ENCODE measurements around the gene SRGAP2B.
"Not testable (repeated sequence)": the region's sequence is repeated elsewhere in the genome, so short reads cannot be mapped to it uniquely, and the experiment has no call there.

SRGAP2B gene

DNA sequence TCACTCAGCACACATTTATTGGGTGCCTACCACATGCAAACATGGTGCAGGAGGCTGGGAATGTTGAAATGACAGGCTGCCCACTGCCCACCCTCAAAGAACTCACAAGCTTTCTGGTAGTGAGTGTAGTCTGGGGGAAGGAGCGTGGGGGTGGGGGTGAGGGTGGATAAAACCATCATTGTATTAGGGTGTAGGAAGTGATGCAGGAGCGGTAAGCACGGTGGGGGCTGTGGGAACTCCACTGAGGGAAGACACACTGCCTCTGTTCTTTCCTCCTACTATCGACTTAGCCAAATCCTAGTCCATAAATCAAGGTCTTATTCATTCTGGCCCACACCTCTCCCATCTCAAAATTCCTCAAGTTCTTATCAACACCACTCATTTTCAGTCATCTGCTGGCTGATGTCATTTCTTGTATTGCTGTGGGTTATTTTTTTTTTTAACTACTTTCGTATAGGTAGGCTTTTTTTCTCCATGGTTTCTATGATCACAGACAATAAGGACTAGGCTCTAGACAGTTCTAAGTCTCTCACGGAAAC lies 21.0 kb downstream of the SRGAP2B start:
- H3K36me3 ChIP-seq; H3K4me3 ChIP-seq (ENCODE audit: low read depth in 1 of 2, low read length in 1 of 2); H3K9me3 ChIP-seq; H3K27me3 ChIP-seq; H3K4me1 ChIP-seq (ENCODE audit: control insufficient read depth in 1 of 2, insufficient read depth in 1 of 2, low read depth in 1 of 2, low read length in 1 of 2); H3K27ac ChIP-seq: not testable (repeated sequence)

DNA sequence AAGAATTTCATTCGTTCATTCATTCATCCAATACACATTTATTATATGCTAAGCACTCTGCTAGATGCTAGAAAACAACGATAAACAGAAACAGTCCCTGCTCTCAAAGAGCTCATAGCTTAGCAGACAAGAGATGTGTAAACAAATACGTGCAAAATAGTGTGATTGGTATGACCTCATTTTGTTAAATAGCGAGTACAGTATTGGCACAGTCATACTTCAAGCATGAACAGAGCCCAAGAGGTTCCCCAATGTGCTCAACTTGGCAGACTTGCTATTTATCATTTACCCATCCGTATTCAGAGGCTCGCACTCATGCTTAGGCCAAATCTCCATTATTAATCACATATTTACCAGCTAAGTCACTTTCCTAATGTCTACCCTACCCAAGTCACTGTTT lies 23.6 kb downstream of the SRGAP2B start:
- H3K4me1 ChIP-seq (ENCODE audit: control insufficient read depth in 1 of 2, insufficient read depth in 1 of 2, low read depth in 1 of 2, low read length in 1 of 2); H3K27ac ChIP-seq; H3K4me3 ChIP-seq (ENCODE audit: low read depth in 1 of 2, low read length in 1 of 2); H3K27me3 ChIP-seq; H3K9me3 ChIP-seq; H3K36me3 ChIP-seq: not testable (repeated sequence)

DNA sequence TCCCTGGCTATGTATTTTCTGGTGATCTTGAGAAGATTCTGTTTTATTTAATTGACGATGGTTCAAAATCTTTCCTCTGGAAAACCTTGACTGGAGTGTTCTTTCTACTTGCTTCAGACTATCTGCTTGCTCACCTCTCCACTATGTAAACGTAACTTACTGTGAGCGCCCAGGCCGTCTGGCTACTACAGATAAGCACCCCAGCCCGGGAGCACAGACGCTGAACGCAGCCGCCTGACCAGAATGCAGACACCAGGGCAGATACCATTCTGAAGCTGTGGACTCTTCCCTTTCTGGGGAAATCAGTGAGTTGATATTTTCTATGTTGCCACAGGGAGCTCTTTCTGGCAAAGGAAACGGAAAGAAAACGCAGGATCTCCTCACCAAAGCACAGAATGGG lies 28.6 kb downstream of the SRGAP2B start:
- not testable (repeated sequence) for H3K4me1 ChIP-seq (ENCODE audit: control insufficient read depth in 1 of 2, insufficient read depth in 1 of 2, low read depth in 1 of 2, low read length in 1 of 2); H3K9me3 ChIP-seq; H3K36me3 ChIP-seq; H3K27ac ChIP-seq; H3K27me3 ChIP-seq; H3K4me3 ChIP-seq (ENCODE audit: low read depth in 1 of 2, low read length in 1 of 2)

DNA sequence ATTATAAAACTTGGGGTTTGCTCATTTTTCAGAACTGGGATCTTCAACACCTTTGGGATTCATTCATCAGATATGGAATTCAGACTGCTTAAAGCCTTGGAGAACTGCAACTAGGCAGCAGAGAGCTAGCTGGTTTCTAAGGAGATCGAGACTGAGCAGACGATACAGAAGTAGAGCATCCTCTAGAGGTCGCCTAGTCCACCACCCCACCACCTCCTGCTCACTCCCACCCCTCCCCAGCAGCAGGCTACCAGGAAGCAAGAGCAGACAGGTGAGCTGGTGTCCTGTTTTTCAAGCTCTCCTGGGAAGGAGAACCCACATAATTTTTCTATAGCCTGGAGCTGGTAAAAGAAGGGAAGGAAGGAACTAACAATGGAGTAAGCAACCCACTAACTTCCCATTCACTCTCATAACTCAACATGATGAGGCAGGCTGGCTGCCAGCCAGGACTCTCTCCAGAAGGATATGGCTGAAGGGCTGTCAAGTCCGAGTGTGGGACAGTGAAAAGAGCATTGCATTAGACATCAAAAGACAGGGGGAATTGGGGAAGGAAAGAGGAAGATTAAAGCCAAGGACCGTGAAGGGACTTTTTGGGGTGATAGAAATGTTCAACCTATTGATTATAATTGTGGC lies 29.8 kb downstream of the SRGAP2B start:
- H3K27me3 ChIP-seq; H3K9me3 ChIP-seq; H3K4me1 ChIP-seq (ENCODE audit: control insufficient read depth in 1 of 2, insufficient read depth in 1 of 2, low read depth in 1 of 2, low read length in 1 of 2); H3K36me3 ChIP-seq; H3K4me3 ChIP-seq (ENCODE audit: low read depth in 1 of 2, low read length in 1 of 2); H3K27ac ChIP-seq: not testable (repeated sequence)

DNA sequence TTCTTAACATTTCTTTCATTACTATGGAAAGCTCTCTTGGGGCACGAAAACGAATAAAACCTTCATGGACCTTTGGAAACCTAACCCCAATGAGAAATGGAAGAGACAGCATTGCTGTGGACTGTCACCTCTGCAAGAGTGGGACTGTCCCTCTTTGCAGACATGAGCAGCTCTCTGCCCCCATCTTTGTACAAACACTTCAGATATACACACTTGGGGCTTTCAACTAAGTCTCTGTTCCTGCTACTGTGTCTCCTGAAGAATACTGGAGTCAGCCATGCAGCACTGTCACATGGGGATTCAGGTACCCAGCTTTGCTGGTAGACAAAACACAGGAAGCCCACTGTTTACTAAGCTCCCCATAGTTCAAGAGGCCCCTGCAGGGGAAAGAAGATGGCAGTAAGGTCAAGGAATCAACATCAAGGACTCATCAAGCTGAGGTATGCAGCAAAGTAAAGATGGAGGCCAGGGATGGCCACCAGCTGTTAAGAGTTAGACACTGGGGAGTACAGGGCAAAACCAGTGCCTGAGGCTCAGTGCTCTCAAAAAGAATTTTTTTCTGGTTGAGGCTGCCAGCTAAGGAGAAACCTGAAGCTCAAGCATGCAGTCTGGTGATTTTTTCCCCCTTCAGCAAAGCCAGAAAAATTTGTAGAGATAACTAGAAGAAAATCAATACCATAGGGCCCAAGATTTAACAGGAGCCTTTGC lies 31.0 kb downstream of the SRGAP2B start:
- H3K4me3 ChIP-seq (ENCODE audit: low read depth in 1 of 2, low read length in 1 of 2); H3K27me3 ChIP-seq; H3K9me3 ChIP-seq; H3K36me3 ChIP-seq; H3K4me1 ChIP-seq (ENCODE audit: control insufficient read depth in 1 of 2, insufficient read depth in 1 of 2, low read depth in 1 of 2, low read length in 1 of 2); H3K27ac ChIP-seq: not testable (repeated sequence)

DNA sequence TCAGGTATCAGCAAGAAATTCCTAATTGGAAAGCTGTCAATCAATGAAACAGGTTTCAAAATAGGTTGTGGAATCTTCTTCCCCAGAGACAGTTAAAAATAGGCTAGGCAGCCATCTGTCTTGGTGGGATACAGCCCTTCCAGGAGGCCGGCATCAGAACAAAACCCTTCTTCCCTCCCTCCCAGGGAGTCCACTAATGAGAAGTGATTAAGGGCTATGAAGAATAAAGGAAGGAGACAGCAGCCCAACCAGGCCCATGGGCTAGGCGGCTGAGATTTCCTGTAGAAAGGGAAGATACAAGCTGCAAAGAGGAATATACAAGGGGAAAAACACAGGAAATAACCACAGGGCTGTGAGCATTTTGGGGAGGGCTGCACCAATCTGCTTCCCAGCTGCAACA lies 31.8 kb downstream of the SRGAP2B start:
- H3K4me3 ChIP-seq (ENCODE audit: low read depth in 1 of 2, low read length in 1 of 2); H3K9me3 ChIP-seq; H3K36me3 ChIP-seq; H3K4me1 ChIP-seq (ENCODE audit: control insufficient read depth in 1 of 2, insufficient read depth in 1 of 2, low read depth in 1 of 2, low read length in 1 of 2); H3K27ac ChIP-seq; H3K27me3 ChIP-seq: not testable (repeated sequence)

DNA sequence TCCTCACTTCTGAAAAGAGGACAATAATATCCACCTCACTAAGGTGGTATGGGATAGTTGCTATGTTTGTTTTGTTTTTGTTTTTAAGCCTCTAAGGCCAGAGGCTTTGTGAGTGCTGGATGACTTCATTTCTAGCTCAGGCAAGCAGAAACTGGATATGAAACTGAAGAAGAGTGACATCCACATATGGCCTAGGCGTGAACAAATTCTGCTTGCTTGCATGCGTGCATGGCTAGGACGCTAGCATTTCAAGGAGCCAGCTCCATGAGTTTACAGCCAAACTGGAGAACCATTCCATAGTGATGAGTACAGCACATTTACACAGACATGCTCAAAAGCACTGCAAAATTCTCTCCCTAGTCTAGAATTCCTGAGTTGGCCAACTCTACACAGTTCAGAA lies 36.9 kb downstream of the SRGAP2B start:
- H3K27ac ChIP-seq; H3K4me3 ChIP-seq (ENCODE audit: low read depth in 1 of 2, low read length in 1 of 2); H3K4me1 ChIP-seq (ENCODE audit: control insufficient read depth in 1 of 2, insufficient read depth in 1 of 2, low read depth in 1 of 2, low read length in 1 of 2); H3K27me3 ChIP-seq; H3K36me3 ChIP-seq; H3K9me3 ChIP-seq: not testable (repeated sequence)

DNA sequence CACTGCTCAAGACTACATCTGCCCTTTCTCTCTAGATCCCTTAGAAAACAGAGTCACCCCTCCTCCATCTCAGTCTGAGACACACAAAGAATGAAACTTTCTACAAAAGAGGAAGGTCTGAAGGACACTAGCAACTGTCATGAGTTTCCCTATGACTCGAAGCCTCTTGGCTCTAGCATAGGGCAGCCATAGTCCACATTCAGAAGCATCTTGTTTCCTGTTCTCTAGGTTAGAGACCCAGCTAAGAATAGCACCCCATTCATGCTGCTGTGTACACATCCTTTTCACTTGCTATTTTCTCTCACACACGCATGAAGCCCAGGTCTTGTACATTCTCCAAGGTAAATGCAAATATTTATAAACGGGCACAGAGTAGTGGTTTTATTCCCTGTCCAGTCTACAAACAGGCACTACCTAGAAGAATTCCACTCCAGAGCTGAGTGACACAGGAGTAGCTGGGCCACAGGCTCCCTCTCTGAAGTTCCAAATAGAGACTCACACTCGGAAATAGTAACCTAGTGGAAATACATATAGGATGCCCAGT lies 39.8 kb downstream of the SRGAP2B start:
- not testable (repeated sequence) for H3K27ac ChIP-seq; H3K36me3 ChIP-seq; H3K4me1 ChIP-seq (ENCODE audit: control insufficient read depth in 1 of 2, insufficient read depth in 1 of 2, low read depth in 1 of 2, low read length in 1 of 2); H3K4me3 ChIP-seq (ENCODE audit: low read depth in 1 of 2, low read length in 1 of 2); H3K27me3 ChIP-seq; H3K9me3 ChIP-seq

DNA sequence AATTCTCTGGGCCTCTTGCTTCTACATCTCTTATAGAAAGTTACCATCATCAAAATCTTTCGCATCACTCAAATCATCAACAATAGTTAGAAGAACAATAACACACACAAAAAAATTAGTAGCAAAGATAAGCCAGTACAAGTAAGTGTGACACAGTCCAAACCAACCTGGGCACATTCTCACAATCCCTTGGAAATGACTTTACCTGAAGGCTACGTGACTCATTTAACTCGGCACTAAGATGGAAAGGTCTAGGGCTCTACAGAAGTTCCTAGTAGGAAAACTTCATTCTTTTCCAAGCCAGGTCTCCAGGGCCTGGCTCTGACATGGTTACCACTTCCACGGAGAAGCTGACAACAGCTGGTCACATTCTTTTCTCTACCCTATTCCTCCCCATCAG lies 41.7 kb downstream of the SRGAP2B start:
- not testable (repeated sequence) for H3K9me3 ChIP-seq; H3K36me3 ChIP-seq; H3K4me1 ChIP-seq (ENCODE audit: control insufficient read depth in 1 of 2, insufficient read depth in 1 of 2, low read depth in 1 of 2, low read length in 1 of 2); H3K27me3 ChIP-seq; H3K27ac ChIP-seq; H3K4me3 ChIP-seq (ENCODE audit: low read depth in 1 of 2, low read length in 1 of 2)

DNA sequence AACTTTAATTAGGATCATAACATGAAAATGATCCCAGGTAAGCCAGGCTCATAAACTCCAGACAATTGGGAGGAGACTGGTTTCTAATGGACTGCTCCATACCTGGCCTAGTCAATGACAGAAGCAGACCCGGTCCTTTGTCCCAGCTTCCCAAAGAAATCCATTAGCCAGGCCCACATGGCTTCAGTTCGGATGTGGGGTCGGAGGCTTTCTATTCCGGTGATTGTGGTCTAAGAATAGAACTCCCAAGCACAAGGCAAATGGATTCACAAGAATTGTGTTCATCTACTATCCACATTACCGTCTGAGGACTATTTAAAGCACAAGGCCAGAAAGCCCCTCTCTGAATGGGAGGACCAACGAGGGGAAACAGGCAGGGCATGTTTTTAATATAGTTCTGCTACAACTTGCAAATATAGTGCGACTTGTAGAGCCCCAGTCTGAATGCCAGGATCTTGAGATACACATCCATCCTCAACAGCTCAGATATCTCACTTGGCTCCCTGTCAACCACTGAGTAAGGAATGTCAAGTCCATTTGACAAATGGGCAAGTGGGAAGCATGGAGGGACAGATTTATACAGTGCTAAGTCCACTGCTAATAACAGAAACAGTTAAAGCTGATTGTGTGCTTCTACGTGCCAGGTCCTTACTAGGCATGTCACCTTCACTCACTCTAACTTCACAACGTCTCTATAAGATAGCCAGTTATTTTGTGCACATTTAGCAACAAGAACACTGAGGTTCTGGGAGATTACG lies 42.9 kb downstream of the SRGAP2B start:
- H3K27ac ChIP-seq; H3K27me3 ChIP-seq; H3K36me3 ChIP-seq; H3K4me3 ChIP-seq (ENCODE audit: low read depth in 1 of 2, low read length in 1 of 2); H3K4me1 ChIP-seq (ENCODE audit: control insufficient read depth in 1 of 2, insufficient read depth in 1 of 2, low read depth in 1 of 2, low read length in 1 of 2); H3K9me3 ChIP-seq: not testable (repeated sequence)

DNA sequence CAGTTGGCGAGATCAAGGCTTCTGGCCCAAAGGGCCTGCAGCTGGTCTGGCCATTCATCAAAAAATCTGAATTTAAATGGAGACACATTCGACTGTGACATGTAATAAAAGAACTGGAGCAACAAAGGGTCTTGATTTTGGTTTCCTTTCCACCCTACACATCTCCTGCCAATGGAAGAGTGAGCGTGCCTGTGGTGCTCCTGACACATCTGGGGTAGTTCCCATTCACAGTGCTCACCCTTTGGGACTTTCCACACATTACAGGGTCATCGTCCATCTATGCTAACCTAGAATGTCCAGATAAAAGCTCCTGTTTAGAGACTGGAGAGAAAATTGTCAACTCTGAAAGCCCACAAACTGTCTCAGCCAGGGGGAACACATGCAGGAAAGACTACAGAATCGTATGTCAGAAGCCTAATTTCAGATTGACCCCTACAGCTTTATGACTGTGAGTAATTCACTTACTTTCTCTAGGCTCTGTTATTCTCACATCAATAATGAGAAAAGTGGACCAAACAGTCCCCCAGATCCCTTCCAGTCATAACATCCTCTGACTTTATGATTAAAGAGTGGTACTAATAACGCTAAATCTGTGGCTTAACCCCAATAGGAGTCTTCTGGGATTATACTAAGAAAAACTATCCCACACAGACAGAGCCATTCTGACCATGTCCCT lies 46.8 kb downstream of the SRGAP2B start:
- H3K36me3 ChIP-seq; H3K4me1 ChIP-seq (ENCODE audit: control insufficient read depth in 1 of 2, insufficient read depth in 1 of 2, low read depth in 1 of 2, low read length in 1 of 2); H3K27ac ChIP-seq; H3K9me3 ChIP-seq; H3K4me3 ChIP-seq (ENCODE audit: low read depth in 1 of 2, low read length in 1 of 2); H3K27me3 ChIP-seq: not testable (repeated sequence)

DNA sequence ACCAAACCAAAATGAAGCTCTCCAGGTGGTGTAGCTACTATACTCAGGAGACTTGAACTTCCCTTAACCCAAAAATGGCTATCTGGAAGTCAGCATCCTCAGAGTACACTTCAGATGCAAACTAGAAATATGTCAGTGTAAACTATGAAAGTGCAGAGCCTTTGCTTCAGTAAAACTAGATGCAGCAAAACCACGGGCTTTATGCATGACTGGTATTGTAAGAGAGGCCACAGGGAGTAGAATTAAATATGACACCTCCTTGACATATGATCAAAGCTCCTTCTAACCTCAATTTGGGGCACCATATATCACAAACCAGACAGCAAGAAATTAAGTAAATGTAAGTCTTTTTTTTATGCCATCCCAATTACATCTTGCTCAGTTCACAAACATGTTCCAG lies 47.6 kb downstream of the SRGAP2B start:
- H3K4me1 ChIP-seq (ENCODE audit: control insufficient read depth in 1 of 2, insufficient read depth in 1 of 2, low read depth in 1 of 2, low read length in 1 of 2); H3K27me3 ChIP-seq; H3K36me3 ChIP-seq; H3K9me3 ChIP-seq; H3K4me3 ChIP-seq (ENCODE audit: low read depth in 1 of 2, low read length in 1 of 2); H3K27ac ChIP-seq: not testable (repeated sequence)

DNA sequence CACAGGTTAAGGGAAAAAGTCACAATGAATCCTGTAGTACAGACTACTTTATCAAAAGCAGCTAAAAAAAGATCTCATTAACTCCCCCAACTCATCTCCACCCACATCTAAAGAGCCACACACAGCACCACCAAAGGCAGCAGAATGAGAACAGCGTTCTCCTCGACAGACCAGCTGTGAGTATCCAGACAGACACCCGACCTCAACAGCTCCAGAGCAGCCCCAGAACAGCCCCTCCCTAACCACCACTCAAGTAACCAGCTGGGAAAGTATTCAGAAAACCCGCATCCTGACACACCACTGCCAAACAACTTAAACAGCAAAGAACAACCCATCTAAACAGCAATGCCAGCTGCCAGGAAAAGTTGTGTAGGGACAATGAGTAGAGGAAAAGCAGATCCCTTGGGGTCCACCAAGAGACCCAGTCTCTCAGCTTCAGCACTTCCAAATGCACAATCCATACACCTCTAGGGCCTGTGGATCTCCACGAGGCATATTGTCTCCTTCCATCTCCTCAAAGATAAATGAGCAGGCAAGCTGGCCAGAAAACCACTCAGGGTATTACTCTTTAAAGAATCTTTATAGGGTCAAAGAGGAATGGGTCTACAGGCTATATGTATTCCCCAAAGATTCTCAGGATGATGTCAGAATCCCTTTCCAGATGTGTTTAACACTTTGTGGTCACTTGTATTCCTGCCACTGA lies 49.4 kb downstream of the SRGAP2B start:
- H3K27ac ChIP-seq; H3K27me3 ChIP-seq; H3K4me3 ChIP-seq (ENCODE audit: low read depth in 1 of 2, low read length in 1 of 2); H3K36me3 ChIP-seq; H3K4me1 ChIP-seq (ENCODE audit: control insufficient read depth in 1 of 2, insufficient read depth in 1 of 2, low read depth in 1 of 2, low read length in 1 of 2); H3K9me3 ChIP-seq: not testable (repeated sequence)
